Measurements from ENCODE around the gene CHMP1A. TPM values are rescaled to one million over a fixed set of nuclear protein-coding genes. Genes with fewer than 3 reads are reported as not detected.

Gene CHMP1A
- total RNA-seq, 1 experiment from 2014 or later: 59.7 TPM

DNA sequence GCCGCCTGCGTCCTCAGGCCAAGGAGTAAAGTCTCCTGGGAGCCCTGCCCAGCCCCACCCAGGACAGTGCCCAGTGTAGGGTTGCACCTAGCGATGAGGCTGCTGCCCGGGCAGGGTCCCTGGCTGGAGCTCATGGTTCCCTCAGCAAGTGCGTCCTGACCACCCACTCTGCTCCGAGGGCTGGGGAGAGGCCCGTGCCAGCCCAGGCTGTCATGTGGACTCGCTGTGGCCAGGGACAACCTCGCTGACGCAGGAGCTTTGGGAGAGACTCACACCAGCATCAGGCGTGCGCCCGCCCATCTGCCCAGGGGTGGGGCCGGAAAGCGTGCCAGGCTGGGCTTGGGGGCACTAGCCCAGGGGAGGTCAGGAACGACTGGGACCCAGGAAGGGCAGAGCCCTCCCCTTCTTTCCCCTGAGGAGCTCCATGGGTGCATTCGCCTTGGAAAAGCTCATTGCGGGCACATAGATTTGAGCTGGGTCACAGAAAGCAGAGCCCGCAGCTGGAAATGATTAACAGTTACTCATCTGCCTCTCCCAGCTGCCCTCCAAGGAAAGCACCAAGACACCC, 24.4 kb downstream of the CHMP1A start:
- peak; percentile 59 for DNase-seq (ENCODE audit: unreplicated experiment)
- Mint-ChIP-seq H3K27me3 (ENCODE audit: insufficient read depth, unreplicated experiment) (no peaks in the 10 kb centered on the region), H3K36me3 (ENCODE audit: insufficient read depth, unreplicated experiment) (no peaks in the 10 kb centered on the region), H3K27ac (ENCODE audit: low read depth, unreplicated experiment) (no peak overlapping the region), H3K9me3 (ENCODE audit: unreplicated experiment) (no peaks in the 10 kb centered on the region), H3K4me3 (ENCODE audit: unreplicated experiment) (no peak overlapping the region), H3K4me1 (ENCODE audit: insufficient read depth, unreplicated experiment) (peaks cover 6% of the 10 kb centered on the region)
- intact Hi-C loops (cut with micrococcal nuclease): loop anchor here (2.0 kb wide), 1 partner anchor 30 kb away; no protein-coding TSS in a partner anchor
- CTCF ChIA-PET: interaction anchor here (0.5 to 2.4 kb wide), 6 partner anchors 9 to 208 kb away, joined by 3 to 15 read pairs (median 4); no protein-coding TSS in a partner anchor
- no TSS peak for BruUV-seq (replicated peaks)
- POLR2A ChIA-PET: interaction anchor here (0.6 to 2.3 kb wide), 8 partner anchors 10 to 239 kb away, joined by 3 to 8 read pairs (median 5); partner anchors contain the start of gene TCF25
- TF ChIP-seq, protein P1, sequence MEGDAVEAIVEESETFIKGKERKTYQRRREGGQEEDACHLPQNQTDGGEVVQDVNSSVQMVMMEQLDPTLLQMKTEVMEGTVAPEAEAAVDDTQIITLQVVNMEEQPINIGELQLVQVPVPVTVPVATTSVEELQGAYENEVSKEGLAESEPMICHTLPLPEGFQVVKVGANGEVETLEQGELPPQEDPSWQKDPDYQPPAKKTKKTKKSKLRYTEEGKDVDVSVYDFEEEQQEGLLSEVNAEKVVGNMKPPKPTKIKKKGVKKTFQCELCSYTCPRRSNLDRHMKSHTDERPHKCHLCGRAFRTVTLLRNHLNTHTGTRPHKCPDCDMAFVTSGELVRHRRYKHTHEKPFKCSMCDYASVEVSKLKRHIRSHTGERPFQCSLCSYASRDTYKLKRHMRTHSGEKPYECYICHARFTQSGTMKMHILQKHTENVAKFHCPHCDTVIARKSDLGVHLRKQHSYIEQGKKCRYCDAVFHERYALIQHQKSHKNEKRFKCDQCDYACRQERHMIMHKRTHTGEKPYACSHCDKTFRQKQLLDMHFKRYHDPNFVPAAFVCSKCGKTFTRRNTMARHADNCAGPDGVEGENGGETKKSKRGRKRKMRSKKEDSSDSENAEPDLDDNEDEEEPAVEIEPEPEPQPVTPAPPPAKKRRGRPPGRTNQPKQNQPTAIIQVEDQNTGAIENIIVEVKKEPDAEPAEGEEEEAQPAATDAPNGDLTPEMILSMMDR (IDR thresholded peaks at IDR 0.05; ENCODE audit: unreplicated experiment): no peak

DNA sequence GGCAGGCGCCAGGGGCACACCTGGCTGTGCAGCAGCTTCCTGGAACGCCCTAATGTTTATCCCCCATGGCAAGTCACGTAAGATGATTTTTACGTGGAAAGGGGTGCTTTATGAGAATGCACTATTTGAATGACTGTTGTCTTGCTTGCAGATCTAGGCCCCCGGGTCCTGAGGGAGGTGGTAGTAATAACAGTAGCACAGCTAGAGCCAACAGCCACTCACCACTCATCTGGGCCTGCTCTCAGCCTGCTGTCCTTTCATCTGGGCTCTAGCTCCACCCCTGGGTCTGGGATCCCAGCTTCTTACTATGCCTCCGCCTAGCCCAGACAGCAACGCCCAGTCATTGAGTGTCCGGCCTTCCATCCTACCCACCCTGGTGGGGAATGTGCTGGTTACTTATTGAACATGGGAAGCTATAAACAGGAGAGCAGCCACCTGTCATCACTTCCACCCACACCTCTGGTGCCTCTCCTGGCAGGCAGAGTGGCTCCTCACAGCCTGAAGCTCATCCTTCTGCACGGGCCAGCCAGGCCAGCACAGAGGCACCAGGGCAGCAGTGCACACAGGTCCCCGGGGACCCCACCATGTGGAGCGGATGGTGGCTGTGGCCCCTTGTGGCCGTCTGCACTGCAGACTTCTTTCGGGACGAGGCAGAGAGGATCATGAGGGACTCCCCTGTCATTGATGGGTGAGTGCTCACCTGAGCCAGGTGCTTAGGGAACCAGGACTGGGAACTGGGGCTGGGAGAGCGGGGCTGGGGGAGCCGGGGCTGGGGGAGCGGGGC, 27.5 kb downstream of the CHMP1A start:
- BruUV-seq (replicated peaks): no TSS peak
- Mint-ChIP-seq H3K4me3 (ENCODE audit: unreplicated experiment) (no peak overlapping the region), H3K27ac (ENCODE audit: low read depth, unreplicated experiment) (no peak overlapping the region), H3K27me3 (ENCODE audit: insufficient read depth, unreplicated experiment) (peaks cover 9% of the 10 kb centered on the region), H3K36me3 (ENCODE audit: insufficient read depth, unreplicated experiment) (no peaks in the 10 kb centered on the region), H3K9me3 (ENCODE audit: unreplicated experiment) (no peaks in the 10 kb centered on the region), H3K4me1 (ENCODE audit: insufficient read depth, unreplicated experiment) (peaks cover 6% of the 10 kb centered on the region)
- ChIA-PET POLR2A (no interaction called here), CTCF (interaction anchor here (0.6 to 1.9 kb wide), 3 partner anchors 11 to 248 kb away, joined by 3 to 8 read pairs (median 4); no protein-coding TSS in a partner anchor)
- TF ChIP-seq, protein P1 (IDR thresholded peaks at IDR 0.05; ENCODE audit: unreplicated experiment): no peak
- no peak for DNase-seq (ENCODE audit: unreplicated experiment)
- intact Hi-C loops (cut with micrococcal nuclease): no loop called here

DNA sequence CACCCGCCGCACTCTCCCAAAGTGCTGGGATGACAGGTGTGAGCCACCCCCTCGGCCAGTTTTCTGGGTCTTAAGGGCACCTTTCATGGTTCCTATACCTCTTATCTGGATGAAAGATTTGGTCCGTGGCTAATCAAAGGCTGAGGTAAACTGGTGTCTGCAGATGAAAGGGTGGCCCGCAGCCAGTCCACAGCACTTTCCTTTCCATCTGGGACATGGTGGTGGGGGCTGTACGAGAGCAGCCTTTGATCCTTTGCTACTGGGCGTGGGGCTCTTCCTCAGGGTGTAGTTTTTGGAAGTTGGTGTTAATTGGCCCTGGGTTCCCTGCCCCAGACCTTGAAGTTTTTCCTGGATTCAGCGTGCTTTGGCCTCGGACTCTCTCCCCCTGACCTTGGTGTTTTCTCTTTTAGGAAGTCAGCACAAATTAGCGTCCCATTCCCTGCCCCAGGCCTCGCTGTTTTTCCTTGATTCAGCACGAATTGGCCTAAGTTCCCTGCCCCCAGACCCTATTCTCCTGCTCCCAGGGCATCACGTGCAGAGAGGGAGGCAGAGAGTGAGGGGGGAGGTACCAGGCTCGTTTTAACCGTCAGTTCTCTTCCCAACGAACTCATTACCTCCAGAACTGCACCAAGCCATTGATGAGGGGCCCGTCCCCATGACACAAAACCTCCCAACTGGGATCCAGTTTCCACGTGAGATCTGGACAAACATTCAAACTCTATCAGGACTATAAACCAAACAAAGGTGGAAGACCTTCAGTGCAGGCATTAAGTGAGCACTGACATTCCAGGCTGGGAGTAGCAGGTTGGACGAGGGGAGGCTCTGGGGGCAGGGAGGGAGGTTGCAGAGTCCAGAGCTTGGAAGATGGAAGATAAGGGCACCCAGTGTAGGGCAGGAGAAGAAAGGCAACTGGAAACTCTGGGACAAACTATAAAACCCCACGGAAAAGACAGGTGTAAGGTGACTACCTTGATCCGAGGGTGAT, 32.4 kb downstream of the CHMP1A start:
- BruUV-seq (replicated peaks): no TSS peak
- Mint-ChIP-seq H3K4me3 (ENCODE audit: unreplicated experiment) (no peak overlapping the region), H3K27ac (ENCODE audit: low read depth, unreplicated experiment) (no peak overlapping the region), H3K4me1 (ENCODE audit: insufficient read depth, unreplicated experiment) (no peaks in the 10 kb centered on the region), H3K27me3 (ENCODE audit: insufficient read depth, unreplicated experiment) (peaks cover 49% of the 10 kb centered on the region), H3K36me3 (ENCODE audit: insufficient read depth, unreplicated experiment) (no peaks in the 10 kb centered on the region), H3K9me3 (ENCODE audit: unreplicated experiment) (no peaks in the 10 kb centered on the region)
- intact Hi-C loops (cut with micrococcal nuclease): no loop called here
- TF ChIP-seq, protein P1 (IDR thresholded peaks at IDR 0.05; ENCODE audit: unreplicated experiment): no peak
- DNase-seq (ENCODE audit: unreplicated experiment): no peak
- ChIA-PET CTCF (no interaction called here), POLR2A (no interaction called here)

Data from MCF 10A (cell line).